Epidermal melanocyte (primary cell): ENCODE data around the gene ATXN7L1.

ENCODE experiments used
- DNase-seq: peaks from one replicate; pipeline ENCODE4 v3.0.0; 2011; ENCODE audit warnings: low spot score; ENCODE audit not compliant: insufficient read length

Gene ATXN7L1, protein sequence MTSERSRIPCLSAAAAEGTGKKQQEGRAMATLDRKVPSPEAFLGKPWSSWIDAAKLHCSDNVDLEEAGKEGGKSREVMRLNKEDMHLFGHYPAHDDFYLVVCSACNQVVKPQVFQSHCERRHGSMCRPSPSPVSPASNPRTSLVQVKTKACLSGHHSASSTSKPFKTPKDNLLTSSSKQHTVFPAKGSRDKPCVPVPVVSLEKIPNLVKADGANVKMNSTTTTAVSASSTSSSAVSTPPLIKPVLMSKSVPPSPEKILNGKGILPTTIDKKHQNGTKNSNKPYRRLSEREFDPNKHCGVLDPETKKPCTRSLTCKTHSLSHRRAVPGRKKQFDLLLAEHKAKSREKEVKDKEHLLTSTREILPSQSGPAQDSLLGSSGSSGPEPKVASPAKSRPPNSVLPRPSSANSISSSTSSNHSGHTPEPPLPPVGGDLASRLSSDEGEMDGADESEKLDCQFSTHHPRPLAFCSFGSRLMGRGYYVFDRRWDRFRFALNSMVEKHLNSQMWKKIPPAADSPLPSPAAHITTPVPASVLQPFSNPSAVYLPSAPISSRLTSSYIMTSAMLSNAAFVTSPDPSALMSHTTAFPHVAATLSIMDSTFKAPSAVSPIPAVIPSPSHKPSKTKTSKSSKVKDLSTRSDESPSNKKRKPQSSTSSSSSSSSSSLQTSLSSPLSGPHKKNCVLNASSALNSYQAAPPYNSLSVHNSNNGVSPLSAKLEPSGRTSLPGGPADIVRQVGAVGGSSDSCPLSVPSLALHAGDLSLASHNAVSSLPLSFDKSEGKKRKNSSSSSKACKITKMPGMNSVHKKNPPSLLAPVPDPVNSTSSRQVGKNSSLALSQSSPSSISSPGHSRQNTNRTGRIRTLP

DNA sequence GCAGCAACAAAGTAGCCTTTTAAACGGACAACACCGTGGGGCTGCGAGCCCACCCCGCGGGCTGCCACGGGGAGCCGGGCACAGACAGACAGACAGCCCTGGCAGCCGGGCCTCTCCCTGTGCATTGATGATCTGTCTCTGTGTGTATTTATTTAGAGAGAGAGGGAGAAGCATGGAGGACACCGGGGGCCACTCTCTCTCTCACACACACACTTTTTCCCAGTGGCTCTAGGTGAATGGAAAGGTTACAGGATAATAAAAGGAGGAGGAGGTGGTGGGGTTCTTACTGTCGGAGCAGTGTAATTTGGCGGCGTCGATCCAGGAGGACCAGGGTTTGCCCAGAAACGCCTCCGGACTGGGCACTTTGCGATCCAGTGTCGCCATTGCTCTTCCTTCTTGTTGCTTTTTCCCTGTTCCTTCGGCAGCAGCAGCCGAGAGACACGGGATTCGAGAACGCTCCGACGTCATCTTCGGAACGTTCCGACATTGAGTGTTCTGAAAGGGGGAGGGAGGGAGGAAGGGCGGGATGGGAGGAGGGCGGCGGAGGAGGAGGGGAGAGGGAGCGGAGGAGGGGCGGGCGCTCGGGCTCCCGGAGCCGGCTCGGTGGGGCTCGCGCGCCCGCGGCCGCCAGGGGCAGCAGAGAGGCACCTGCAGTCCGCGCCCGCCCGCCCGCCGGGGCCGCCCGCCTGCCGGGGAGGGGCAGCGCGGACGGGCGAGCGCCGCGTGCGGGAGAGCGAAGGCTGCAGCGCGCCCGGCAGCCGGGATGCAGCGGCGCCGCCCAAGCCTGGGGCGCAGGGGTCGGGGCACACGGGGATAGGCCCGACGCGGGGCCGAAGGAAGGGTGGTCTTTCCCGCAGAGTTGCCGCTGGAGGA lies at the start of gene ATXN7L1:
TSS of gene ATXN7L1 (minus strand) at position 509 of the 873 bp plus-strand sequence. CDS start at position 468, 41 bp downstream.
- peak; percentile 71 for DNase-seq

DNA sequence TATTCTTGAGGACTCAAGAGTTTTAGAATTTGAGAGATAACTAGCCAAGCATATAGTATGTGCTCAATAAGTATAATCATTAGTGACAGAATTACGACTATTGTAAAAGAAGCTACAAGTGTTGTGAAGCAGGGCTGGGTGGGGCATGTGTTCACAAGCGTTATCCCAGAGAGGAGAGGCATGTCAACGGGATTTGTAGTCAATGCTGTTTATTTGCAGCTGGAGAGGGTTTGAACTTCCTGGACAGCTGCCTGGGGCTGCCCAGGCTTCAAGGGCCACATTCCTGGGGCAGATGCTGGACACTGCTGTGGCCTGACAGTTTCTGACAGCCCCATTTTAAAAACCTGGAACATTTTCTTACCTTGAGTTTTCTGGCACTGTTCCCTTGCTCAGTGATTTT lies 49.7 kb upstream of the ATXN7L1 start:
- no peak for DNase-seq

DNA sequence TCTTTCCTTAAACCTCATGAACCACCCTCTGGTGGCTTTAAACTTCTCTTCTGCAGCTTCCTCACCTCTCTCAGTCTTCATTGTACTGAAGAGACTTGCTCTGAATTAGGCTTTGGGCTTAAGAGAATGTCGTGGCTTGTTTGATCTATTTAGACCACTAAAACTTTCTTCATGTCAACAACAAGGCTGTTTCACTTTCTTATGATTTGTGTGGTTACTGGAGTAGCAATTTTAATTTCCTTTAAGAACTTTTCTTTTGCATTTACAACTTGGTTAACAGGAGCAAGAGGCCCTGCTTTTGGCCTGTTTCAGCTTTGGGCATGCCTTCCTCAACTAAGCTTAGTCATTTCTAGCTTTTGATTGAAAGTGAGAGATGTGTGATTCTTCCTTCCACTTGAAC lies 48.5 kb upstream of the ATXN7L1 start:
- no peak for DNase-seq

DNA sequence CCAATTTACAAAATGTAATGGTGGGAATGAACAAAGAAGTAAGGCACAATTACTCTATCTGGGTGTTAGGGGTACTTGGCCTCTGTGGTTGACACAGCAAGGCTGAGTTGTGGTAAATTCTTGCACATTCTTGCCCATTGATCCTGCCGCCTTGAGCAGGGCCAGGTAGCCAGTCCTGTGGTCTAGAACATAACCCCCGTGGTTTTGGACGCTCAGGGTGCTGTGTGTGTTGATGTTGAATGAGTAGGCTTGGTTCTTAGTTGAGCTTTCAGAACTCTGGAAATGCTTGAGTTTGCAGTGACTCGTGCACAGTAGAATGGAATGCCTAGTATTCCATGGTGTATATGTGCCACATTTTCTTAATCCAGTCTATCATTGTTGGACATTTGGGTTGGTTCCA lies 44.4 kb upstream of the ATXN7L1 start:
- no peak for DNase-seq

DNA sequence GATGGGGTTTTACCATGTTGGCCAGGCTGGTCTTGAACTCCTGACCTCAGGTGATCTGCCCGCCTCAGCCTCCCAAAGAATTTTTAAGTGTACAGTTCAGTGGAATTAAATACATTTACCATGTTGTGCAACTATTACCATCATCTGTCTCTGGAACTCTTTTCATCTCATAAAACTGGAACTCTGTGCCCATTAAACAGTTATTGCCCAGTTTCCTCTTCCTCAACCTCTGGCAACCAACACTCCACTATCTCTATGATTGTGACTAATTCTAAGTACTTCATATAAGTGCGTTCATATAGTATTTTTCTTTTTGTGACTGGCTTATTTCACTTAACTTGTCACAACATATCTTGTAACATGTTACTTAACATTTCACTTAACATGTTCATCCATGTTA lies 41.3 kb upstream of the ATXN7L1 start:
- DNase-seq: no peak

DNA sequence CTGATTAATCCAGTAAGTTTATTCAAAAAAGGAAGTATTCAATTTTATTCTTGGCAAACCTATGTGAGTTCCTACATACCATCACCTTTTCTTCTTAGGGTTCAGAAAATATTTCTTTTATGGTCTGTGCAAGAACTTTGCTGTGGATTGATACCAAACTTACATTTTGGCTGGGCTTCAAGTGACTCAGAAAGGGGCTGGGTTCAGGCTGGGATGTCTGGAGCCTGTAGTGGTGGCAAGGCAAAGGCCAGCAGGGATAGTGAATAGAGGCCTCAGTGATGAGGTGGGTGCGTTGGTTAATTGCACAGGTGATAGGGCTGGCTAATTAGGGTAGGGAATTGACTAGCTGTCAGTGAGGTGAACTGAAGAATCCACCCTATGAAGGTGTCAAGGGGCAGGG lies 40.2 kb upstream of the ATXN7L1 start:
- no peak for DNase-seq

DNA sequence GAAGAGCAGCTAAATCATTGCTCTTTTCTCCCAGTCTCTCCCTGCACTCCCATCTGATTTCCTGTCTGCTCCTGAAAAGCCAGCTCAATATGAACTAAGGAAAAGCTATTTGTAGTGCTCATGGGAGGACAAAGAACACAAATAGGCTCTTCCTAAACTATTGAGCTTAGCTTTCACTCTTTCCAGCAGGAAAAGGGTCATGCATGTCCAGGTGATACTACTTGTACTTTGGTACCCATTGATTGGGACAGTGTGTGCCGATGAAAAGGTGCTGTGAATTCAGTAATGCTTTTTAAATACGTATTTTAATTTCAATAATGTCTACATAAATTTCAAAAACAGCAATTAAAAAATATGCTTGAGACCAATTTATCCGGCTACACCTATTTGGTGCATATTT lies 37.5 kb upstream of the ATXN7L1 start:
- DNase-seq: no peak

DNA sequence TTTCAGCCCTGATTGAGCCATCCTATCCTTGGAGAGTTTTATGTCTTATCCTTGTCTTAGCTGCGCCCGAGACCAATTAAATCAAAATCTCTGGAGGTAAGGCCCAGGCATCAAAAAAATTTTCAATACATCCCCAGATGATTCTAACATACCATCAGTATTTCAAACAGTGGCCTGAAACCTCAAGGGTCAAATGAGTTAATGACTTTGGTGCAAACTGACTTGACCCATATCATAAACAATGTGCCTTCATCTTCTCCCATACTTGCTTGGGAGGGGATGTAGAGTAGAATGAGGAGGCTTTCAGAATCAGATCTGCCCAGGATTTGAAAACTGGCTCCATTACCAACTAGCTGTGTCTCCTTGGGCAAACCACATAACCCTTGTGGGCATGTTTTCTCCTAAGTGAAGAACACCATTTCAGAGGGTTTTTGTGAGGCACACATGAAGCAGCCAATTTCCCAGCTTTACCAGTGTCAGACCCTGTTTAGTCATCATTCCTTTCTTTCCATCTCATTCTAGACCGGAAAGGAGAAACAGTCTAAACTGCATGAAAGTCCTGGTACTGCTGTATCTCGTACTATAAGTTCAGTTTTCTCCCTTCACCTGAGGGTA lies 35.7 kb upstream of the ATXN7L1 start:
- DNase-seq: no peak

DNA sequence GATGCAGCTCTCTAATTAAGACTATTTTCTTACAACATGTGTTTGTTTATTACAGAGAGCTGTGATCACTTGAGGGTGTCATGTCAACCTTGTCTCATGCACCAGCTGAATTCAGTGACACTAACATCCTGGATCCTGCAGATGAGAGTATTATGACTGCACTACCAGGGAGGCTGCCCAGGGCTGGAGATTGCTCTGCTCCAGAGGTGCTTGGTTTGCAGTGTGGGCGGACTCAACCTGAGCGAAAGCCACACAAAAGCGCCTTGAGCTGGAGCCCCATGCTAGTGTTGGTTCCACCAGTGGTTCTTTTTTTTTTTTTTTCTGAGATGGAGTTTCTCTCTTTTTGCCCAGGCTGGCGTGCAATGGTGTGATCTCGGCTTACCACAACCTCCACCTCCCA lies 33.8 kb upstream of the ATXN7L1 start:
- DNase-seq: no peak

DNA sequence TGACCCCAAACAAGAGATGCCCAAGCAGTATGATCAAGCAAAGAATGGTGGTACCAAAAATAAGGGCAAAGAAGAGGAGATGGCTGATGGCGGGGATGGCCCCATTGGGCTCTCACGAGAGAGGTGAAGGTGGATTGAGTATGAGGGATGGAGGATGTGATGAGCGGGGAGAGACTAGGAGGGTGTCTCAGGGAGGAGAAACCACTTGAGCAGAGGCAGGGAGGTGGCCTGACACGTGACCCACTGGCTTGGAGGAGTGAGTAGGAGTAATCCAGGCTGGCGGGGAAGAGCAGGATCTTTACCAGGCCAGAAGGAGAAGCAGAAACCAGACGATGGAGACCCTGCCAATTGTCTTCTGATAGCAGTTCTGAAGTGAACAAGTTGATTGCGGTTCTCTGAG lies 33.3 kb upstream of the ATXN7L1 start:
- DNase-seq: no peak

DNA sequence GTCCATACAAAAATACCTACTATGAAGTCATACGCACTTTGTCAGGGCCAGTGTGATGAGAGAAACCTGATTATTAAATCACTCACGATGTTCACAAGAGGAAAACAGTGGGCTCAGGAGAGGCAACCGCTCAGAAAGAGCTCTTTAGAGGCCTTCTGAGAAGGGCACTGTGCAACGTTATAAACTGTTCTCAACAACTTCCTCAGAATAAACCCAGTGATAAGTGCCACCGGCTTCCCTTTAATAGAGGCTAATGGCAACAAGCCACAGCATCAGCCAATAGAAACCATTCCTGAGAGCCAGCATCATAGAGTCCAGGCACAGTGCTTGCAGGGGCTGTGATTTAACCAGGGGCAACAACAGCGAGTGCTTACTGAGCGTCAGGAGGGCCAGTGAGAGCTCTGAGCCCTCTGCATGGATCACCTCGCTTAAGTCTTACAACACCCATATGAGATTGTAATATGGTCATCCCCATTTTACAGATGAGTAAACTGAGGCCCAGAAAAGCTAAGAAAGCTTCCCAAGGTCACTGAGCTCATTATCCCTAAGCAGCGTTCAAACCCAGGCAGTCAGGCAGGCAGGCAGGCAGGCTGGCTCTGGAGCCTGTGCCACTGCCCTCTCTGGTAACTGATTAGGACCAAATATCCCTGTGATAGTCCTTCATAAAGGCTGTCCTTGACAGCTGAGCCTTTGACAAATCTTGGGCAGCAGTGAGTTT lies 30.9 kb upstream of the ATXN7L1 start:
- no peak for DNase-seq

DNA sequence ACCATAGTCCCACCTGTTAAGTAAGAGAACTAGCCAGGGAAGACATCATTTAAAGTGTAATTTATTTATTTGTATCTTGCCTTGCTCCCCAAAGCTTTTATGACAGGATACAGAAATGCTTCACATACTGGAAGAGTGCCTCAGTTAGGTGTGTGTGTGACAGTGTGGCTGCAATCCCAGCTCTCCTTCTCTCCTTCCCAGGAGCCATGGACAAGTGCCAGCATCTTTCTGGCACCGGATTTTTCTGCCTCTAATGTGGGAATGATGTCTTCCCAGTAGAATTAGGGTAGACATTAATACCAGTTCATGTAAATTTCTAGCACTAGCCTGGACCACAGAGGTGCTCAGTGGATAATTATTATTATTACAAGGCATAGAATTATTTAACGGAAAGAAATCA lies 30.3 kb upstream of the ATXN7L1 start:
- no peak for DNase-seq

DNA sequence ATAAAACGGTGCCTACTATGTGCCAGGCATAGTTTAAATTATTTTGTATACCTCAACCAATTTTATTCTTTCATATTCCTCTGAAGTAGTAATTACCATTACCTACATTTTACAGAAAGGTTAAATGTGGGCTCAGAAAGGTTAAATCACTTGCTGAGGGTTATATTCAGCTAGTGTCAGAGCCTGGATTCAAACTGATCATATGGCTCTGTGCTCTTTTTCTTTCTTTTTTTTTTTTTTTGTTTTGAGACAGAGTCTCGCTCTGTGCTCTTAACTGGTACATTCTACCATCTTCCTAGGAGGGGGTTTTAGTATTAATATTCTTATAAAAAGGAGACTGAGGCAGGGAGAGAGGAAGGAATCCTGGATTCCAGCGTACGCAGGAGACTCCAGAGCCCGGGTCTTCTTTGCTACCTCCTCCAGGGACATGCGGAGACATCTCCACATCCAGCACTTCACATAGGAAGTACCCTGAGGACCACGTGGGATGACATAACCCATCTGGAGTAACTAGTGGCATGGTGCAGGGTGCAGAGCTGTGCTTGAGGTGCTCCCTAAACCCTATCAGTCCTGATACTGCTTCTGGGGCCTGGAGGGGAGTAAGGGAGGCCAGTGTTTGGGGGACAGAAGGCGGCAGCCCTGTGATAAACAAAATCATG lies 29.6 kb upstream of the ATXN7L1 start:
- DNase-seq: no peak

DNA sequence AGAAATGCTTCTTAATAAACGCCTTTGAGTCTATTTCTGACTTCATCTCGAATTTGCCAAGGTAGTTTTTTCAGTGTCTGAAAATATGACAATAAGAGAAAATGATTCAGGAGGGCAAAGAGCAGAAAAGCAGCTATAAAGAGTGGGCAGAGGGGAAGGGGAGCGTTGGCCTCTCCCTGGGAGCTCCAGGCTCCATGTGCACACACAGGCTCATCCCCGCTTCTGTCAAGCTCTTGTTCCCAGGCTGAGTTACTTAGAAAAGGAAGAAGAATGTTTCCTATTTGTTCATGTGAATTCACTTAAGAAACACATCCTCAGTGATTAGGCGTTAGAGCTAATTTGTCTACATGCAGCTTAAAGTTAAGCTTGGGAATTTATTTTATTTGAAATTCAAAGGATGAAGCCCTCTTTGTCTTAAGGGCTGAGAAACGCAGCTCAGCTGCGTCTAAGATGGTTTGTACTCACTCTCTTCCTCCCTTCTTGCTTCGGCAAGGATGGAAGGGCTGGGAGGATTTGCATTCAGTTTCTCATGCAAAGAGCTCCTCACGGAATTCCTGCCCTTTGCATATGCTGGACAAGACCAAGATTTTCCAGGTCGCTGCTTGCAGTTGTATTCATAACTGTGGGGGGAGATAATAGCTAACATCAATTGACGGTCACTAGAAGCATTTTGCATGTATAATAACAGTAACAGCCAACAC lies 29.0 kb upstream of the ATXN7L1 start:
- DNase-seq: no peak

DNA sequence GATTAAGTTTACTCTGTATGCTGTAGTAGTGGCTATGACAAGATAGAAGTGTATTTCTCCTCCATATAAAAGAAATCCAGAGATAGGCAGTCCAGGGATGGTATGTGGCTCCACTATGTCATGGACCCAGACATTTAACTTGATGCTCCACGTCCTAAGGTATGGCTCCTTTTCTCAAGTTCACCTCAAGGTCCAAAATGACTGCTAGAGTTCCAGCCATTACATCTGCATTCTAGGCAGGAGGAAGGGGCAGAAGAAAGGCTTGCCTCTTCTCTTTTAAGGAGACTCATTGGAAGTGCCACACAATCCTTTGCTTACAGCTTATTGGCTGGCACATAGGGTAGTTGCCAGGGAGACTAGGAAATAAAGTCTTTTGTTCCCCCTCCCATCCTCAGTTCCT lies 27.7 kb upstream of the ATXN7L1 start:
- no peak for DNase-seq

DNA sequence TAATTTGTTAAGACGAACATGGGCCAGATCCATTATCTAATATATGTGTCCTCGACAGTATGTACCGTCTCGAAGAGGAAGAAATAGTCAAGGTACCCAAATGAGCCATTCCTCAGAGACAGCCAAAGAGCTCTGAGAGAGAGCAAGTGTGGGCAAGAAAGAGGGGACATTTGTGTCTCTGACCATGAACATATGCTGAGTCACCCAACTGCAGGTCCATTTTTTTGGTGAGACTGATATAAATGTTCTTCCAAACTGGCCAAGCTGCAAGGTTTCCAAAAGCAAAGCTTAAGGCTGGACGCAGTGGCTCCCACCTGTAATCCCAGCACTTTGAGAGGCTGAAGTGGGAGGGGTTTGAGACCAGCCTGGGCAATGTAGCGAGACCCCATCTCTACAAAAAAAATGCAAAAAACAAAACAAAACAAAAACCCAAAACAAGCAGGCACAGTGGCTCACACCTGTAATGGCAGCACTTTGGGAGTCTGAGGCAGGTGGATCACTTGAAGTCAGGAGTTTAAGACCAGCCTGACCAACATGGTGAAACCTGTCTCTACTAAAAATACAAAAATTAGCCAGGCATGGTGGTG lies 26.0 kb upstream of the ATXN7L1 start:
- DNase-seq: no peak

DNA sequence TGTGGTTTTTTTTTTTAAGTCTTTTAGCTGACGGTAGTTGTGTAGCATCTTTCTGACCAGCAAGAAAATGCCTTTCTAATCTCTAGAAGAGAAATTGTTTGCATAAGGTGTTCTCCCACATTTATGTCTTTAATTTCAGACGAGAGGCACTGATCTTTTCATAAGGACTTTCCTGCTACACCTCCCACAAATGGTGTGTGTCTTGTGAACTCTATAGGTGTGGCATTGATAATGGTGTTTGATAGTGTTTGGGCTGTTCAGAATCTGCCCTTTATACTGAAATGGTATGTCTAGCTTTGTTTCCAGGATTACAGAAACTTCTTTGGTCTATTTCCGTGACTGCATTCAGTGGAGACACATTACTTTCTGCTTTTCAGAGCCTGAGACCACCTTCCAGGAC lies 21.6 kb upstream of the ATXN7L1 start:
- DNase-seq: no peak

DNA sequence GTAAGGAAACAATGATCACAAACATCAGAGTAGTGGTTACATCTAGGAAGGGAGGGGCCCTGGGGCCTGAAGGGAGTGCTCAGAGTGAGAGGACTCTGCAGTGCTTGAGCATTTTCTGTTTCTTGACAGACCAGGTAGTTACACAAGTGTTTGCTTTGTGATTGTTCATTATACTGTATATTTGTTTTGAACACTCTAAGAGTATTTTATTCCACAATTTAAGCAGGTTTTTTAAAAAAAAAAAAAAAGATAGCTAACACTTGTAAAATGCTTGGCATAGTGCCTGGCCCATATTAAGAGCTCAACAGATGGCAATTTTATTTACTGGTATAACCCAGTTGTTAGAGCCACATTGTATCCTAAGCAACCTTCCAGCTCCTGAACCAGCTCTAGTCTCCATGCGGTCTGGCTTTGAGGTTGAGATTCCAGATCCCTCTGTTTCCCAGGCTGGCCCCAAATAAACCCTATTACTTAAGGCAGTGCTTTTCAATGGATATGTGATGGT lies 20.1 kb upstream of the ATXN7L1 start:
- peak; percentile 66 for DNase-seq

DNA sequence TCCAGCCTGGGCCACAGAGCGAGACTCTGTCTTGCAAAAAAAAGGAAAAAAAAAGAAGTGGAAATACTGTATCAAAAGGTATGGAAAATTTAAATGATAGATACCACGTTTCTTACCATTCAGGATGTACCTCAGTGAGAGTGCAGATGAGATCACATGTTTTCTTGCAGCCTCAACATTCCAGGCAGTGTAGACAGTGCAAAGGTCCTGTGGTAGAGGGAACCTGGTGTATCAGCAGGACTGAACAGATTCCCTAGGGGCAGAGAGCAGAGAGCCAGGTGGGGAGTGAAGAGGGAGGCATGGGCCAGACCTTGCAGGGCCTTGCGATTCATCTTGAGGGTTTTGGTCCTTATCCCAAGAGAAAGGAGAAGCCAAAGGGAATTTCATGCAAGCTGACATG lies 17.7 kb upstream of the ATXN7L1 start:
- no peak for DNase-seq
